Activated naive CD4-positive, alpha-beta T cell treated with anti-CD3 and anti-CD28 coated beads, Interleukin-2, amount 10 ng/mL, durations not matched to agents 7 days and 5 days (primary cell): ENCODE data around the gene DRC7.
A peak's percentile ranks its signal among the peaks of the same experiment; 100 is the strongest.

ENCODE experiments used
- CTCF ChIA-PET: fragments of 350-600 bp; sonication (Branson Sonifier 250); formaldehyde crosslinking; loops from one replicate; lab custom pipeline; 2021; ENCODE audit warnings: antibody characterized with exemption; lab: Charles Lee
- DNase-seq: peaks from one replicate; pipeline ENCODE4 v3.0.0-alpha.2; 2020
- H3K27ac Mint-ChIP-seq: one replicate; pipeline ENCODE4 v1.8.0; 2021; ENCODE audit warnings: mild to moderate bottlenecking, moderate library complexity, mixed read lengths
- H3K27me3 Mint-ChIP-seq: one replicate; pipeline ENCODE4 v1.8.0; 2021; ENCODE audit warnings: mild to moderate bottlenecking, mixed read lengths
- H3K36me3 Mint-ChIP-seq: one replicate; pipeline ENCODE4 v1.8.0; 2021; ENCODE audit warnings: mixed read lengths
- H3K4me1 Mint-ChIP-seq: one replicate; pipeline ENCODE4 v1.8.0; 2021; ENCODE audit warnings: mixed read lengths
- H3K4me3 Mint-ChIP-seq: one replicate; pipeline ENCODE4 v1.8.0; 2021; ENCODE audit warnings: mild to moderate bottlenecking, moderate library complexity, mixed read lengths
- H3K9me3 Mint-ChIP-seq: one replicate; pipeline ENCODE4 v1.8.0; 2021; ENCODE audit warnings: mixed read lengths

The DRC7 gene

DNA sequence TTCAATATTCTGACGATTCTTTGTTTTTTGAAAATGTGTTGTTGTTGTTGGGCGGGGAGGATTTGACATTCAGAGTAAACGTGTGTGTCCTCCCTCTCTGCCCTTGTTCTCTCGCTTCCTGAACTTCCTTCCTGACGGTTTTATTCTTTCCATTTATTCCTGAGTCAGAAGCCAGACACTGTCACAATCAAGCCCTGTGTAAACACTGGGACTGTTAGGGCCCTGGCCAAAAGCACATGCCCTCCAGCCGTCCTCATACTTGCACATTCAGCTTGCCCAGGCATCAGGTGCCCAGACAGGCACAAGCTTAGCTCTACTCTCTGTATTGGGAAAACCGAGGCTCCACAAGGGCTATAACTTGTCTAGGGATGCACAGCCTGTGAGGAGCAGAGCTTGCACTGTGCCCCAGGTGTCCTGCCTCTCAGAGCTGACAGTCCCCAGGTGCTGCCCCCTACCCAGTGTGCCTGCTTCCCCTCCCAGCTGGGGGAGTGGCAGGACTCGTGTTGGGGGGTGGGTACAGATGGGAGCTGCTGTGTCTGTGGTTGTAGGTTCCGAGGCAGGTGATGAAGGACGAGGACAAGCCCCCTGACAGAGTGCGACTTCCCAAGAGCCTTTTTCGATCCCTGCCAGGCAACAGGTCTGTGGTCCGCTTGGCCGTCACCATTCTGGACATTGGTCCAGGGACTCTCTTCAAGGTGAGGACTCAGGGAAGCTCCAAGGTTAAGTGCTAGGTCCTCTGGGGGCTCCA lies 16.8 kb upstream of the DRC7 start:
- CTCF ChIA-PET: no interaction called here

DNA sequence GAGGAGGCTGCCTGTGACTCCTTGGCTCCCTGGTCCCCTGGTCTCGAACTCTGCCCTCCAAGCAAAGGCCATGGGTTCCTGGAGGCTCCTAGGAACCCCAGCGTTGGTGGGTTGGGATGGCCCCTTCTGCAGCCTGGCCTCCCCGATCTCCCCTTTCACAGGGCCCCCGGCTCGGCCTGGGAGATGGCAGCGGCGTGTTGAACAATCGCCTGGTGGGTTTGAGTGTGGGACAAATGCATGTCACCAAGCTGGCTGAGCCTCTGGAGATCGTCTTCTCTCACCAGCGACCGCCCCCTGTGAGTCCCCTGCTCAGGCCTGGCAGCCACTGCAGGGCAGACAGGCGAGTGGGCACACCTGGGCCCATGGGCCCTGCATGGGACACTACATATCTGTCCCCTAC lies 15.6 kb upstream of the DRC7 start:
- Mint-ChIP-seq H3K4me3 (no peak overlapping the region), H3K36me3 (no peaks in the 10 kb centered on the region), H3K27me3 (peaks cover 39% of the 10 kb centered on the region), H3K4me1 (peaks cover 9% of the 10 kb centered on the region), H3K9me3 (no peaks in the 10 kb centered on the region), H3K27ac (no peak overlapping the region)
- CTCF ChIA-PET: no interaction called here
- no peak for DNase-seq

More for the DNA sequence above, 16.8 kb upstream of the DRC7 start:
- H3K9me3 Mint-ChIP-seq: no peaks in the 10 kb centered on the region
- no peak overlapping the region for H3K27ac Mint-ChIP-seq
- no peaks in the 10 kb centered on the region for H3K36me3 Mint-ChIP-seq
- DNase-seq: no peak
- H3K4me1 Mint-ChIP-seq: peaks cover 9% of the 10 kb centered on the region
- H3K27me3 Mint-ChIP-seq: peaks cover 51% of the 10 kb centered on the region
- no peak overlapping the region for H3K4me3 Mint-ChIP-seq

DNA sequence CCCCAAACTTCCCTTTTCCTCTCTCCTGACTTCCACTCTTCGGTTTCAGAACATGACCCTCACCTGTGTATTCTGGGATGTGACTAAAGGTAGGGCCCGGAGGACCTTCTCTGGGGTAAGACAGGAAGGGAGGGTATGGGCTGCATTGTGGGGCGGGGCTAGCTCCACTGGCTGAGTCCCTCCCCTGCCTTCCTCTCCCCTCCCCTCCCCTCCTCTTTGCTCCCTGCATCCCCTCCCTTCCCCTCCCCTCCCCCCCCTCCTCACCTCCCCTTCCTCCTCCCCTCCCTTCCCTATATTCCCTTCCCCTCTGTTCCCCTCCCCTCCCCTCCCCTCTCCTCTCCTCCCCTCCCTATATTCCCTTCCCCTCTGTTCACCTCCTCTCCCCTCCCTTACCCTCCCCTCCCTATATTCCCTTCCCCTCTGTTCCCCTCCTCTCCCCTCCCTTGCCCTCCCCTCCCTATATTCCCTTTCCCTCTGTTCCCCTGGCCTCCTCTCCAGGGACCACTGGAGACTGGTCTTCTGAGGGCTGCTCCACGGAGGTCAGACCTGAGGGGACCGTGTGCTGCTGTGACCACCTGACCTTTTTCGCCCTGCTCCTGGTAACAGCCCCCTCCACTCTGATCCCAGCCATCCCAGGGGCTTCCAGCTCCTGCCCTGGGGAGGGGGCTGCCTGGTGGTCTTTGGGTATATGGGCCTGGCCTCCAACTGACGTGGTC lies 14.7 kb upstream of the DRC7 start:
- Mint-ChIP-seq H3K4me1 (peaks cover 9% of the 10 kb centered on the region), H3K36me3 (no peaks in the 10 kb centered on the region), H3K4me3 (no peak overlapping the region), H3K27me3 (peaks cover 34% of the 10 kb centered on the region), H3K9me3 (no peaks in the 10 kb centered on the region), H3K27ac (no peak overlapping the region)
- no peak for DNase-seq
- CTCF ChIA-PET: interaction anchor here (1.5 kb wide), 1 partner anchor 10 kb away, joined by 5 read pairs; no protein-coding TSS in a partner anchor

DNA sequence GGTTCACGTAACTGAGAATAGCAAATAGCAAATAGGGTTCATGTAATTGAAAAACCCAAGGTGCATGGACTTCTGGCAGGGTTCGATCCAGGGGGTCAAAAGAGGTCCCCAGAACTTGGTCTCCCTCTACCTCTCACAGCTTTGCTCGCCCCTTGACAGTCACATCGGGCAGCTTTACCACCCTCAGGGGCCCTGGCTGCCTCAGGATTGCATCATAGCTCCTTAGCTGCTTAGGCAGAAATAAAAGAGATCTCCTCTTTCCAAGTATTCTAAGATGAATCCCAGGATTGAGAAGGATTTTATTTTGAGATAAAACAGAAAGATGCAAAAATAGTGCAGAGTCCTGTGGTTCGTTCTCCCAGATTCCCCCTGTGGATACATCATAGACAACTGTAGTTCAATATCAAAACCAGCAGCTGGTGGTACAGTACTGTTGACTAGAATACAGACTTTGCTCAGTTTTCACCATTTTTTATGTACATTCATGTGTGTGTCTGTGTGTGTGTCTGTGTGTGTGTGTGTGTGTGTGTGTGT lies 13.7 kb upstream of the DRC7 start:
- Mint-ChIP-seq H3K27me3 (peaks cover 32% of the 10 kb centered on the region), H3K27ac (no peak overlapping the region), H3K36me3 (no peaks in the 10 kb centered on the region), H3K9me3 (no peaks in the 10 kb centered on the region), H3K4me1 (peaks cover 9% of the 10 kb centered on the region), H3K4me3 (no peak overlapping the region)
- DNase-seq: no peak
- CTCF ChIA-PET: interaction anchor here (1.4 to 1.5 kb wide), 2 partner anchors 9 to 104 kb away, joined by 4 to 5 read pairs; no protein-coding TSS in a partner anchor

DNA sequence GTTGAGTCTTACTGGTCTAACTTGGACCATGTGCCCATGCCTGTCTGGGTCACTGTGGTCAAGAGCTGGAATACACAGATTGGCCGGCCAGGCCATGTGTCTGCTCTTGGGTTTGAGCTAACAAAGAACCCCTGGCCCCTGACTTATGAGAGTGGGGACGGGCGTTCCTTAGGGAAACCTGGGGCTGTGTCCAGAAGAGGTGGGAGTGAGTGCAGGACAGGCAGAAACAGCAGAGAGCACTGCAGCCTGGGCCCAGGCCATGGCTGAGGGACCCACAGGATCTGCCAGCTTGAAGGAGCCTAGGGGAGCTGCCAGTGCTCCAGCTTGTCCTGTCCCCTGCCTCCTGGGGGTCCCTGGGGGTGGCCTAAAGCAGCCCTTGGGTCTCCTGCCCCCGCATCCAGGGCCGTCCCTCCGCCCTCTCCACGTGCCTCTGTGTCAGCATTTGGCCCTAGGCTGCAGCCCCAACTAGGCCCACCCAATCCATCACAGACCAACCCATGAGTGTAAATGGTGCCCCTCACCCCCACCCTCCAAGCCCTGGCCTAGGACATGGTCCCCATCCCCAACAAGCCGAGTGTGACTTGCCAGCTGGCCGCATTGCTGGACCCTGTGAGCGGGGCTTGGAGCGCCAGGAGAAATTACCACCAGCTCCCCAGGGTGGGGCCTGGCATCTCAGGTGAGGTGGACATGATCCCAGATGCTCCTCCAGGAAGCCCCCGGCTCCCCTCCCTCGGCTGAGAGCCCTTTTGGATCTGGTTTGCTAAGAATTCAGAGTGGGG lies 12.5 kb upstream of the DRC7 start:
- DNase-seq: no peak
- Mint-ChIP-seq H3K27ac (no peak overlapping the region), H3K36me3 (no peaks in the 10 kb centered on the region), H3K27me3 (peaks cover 27% of the 10 kb centered on the region), H3K4me1 (peaks cover 9% of the 10 kb centered on the region), H3K9me3 (no peaks in the 10 kb centered on the region), H3K4me3 (no peak overlapping the region)
- CTCF ChIA-PET: interaction anchor here (1.4 kb wide), 1 partner anchor 105 kb away, joined by 4 read pairs; no protein-coding TSS in a partner anchor

DNA sequence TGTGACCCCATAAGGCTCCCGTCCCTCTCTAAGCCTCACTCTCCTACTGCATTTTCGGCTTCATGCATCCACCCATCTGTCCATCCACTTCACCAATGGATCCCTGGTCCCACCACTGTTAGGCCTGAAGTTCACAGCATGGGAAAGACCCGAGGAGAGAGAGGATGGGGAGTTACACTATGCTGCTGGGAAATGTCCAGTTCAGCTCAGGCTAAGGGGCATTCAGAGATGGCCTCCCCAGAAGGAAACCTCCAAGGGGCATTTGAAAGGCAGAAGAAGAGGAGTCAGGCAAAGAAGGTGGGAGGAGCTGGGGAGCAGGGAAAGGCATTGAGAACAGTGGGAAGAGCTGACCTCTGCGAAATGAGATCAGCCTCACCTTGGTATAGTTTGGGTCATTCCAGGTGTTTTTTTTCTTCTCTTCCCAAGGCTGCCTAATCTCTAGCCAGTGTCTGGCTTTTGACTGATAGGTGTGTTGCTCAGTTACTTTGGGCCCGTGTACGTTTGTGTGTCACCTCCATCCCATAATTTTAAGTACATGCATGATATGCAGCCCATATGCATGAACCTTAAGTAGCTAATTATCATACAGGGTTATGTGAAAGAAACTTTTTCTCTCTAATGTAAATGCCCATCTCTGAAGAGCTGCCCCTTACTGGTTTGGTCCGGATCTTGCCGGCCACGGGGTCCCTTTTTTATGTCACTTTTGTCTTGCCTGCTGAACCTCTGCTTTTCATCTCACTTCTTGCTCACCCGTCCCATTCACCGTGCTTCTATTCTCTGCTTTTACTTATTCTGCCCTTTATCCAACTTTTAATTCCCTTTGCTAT lies 11.6 kb upstream of the DRC7 start:
- DNase-seq: no peak
- peaks cover 12% of the 10 kb centered on the region for H3K4me1 Mint-ChIP-seq
- no peak overlapping the region for H3K4me3 Mint-ChIP-seq
- H3K27me3 Mint-ChIP-seq: peaks cover 21% of the 10 kb centered on the region
- H3K27ac Mint-ChIP-seq: no peak overlapping the region
- H3K9me3 Mint-ChIP-seq: no peaks in the 10 kb centered on the region
- CTCF ChIA-PET: no interaction called here
- H3K36me3 Mint-ChIP-seq: no peaks in the 10 kb centered on the region

DNA sequence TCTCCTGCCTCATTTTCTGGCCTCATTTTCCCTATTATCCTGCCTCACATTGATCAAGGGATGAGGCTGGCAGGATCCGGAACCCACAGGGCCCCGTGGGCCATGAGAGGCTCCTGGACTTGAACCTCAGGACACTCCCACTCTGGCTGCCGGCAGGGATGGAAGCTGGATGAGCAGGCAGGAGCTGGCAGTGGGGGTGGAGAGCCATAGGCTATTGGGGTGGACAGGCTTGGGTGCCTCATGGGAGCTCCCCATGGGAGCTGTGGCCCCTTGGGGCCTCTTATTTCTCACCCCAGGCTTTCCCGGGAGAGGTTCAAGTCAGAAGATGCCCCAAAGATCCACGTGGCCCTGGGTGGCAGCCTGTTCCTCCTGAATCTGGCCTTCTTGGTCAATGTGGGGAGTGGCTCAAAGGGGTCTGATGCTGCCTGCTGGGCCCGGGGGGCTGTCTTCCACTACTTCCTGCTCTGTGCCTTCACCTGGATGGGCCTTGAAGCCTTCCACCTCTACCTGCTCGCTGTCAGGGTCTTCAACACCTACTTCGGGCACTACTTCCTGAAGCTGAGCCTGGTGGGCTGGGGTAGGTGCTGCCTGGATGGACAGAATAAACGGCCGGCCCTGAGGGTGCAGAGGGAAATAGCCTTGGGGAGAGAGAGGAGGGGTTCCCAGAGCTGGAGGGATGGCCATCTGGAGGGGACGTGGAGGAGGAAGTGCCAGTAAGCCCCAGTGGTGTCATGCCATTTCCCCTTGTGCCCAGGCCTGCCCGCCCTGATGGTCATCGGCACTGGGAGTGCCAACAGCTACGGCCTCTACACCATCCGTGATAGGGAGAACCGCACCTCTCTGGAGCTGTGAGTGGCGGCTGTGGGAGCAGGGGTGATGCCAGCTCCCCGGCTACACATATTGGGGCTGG lies 10.7 kb upstream of the DRC7 start:
- Mint-ChIP-seq H3K9me3 (no peaks in the 10 kb centered on the region), H3K4me1 (peaks cover 17% of the 10 kb centered on the region), H3K36me3 (no peaks in the 10 kb centered on the region), H3K4me3 (no peak overlapping the region), H3K27me3 (peaks cover 16% of the 10 kb centered on the region), H3K27ac (no peak overlapping the region)
- no peak for DNase-seq
- CTCF ChIA-PET: no interaction called here

DNA sequence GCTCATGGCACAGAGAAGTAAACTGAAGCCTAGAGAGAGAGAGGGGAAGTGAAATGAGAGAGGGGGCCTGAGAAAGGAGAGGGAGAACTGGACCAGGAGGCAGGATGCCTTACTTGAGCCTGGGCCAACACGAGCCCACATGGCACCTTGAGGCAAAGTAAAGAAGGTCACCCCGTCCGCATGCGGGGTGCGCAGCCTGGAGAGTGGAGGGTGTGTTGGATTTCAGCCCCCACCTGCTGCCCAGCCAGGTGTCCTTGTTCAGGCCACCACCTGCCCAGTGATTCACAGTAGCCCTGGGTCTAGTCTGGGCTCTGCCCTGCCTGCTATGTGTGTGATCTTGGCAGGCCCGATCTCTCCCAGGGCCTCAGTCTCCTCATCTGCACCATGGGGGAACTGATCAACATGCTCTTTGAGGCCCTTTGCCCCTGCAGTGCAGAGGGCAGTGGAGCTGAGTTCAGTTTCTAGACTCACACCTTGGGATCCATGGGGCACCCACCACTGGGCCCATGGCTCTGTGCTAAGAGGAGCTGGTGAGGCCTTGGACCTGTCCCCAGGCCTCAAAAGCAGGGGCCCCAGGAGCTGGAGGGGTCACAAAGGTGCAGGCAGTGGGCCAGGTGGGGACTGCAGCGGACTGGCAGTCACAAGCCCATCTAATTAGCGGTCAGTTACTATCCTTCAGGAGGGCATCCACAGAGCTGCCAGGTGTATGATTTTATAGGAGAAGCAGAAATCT lies 9.8 kb upstream of the DRC7 start:
- Mint-ChIP-seq H3K36me3 (no peaks in the 10 kb centered on the region), H3K27me3 (peaks cover 13% of the 10 kb centered on the region), H3K4me3 (no peak overlapping the region), H3K27ac (no peak overlapping the region), H3K9me3 (no peaks in the 10 kb centered on the region), H3K4me1 (peaks cover 21% of the 10 kb centered on the region)
- CTCF ChIA-PET: interaction anchor here (0.8 kb wide), 1 partner anchor 94 kb away, joined by 5 read pairs; no protein-coding TSS in a partner anchor
- no peak for DNase-seq

DNA sequence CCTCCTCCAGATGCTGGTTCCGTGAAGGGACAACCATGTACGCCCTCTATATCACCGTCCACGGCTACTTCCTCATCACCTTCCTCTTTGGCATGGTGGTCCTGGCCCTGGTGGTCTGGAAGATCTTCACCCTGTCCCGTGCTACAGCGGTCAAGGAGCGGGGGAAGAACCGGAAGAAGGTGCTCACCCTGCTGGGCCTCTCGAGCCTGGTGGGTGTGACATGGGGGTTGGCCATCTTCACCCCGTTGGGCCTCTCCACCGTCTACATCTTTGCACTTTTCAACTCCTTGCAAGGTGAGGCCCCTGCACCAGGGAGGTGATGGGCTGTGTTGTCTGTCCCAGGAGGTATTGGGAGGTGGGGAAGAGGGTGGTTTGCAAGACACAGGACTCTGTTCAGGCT lies 9.0 kb upstream of the DRC7 start:
- DNase-seq: no peak
- no peak overlapping the region for H3K27ac Mint-ChIP-seq
- CTCF ChIA-PET: interaction anchor here (0.8 kb wide), 1 partner anchor 95 kb away, joined by 5 read pairs; no protein-coding TSS in a partner anchor

DNA sequence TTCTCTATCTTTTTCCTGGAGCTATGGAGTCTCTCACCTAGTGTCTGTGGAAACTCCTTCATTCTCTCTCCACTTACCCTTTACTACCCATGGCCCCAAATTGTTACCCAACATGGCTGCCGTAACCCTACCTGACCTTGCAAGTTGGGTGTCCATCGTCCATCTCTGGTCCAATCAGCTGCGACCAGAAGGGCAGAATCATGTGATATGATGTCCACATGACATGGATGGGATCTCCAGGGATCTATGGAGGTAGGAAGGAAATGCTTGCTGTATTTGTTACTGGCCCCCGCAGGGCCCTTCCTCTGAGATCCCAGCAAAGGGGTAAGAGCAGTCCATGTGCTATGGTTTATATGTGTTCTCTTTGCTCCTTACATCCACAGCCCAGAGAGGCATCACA lies 8.0 kb upstream of the DRC7 start:
- Mint-ChIP-seq H3K36me3 (no peaks in the 10 kb centered on the region), H3K4me3 (no peak overlapping the region), H3K27me3 (peaks cover 18% of the 10 kb centered on the region), H3K27ac (no peak overlapping the region), H3K9me3 (no peaks in the 10 kb centered on the region), H3K4me1 (peaks cover 34% of the 10 kb centered on the region)
- no peak for DNase-seq
- CTCF ChIA-PET: no interaction called here

More for the DNA sequence above, 9.0 kb upstream of the DRC7 start:
- no peak overlapping the region for H3K4me3 Mint-ChIP-seq
- peaks cover 25% of the 10 kb centered on the region for H3K4me1 Mint-ChIP-seq
- H3K9me3 Mint-ChIP-seq: no peaks in the 10 kb centered on the region
- peaks cover 9% of the 10 kb centered on the region for H3K27me3 Mint-ChIP-seq
- H3K36me3 Mint-ChIP-seq: no peaks in the 10 kb centered on the region

DNA sequence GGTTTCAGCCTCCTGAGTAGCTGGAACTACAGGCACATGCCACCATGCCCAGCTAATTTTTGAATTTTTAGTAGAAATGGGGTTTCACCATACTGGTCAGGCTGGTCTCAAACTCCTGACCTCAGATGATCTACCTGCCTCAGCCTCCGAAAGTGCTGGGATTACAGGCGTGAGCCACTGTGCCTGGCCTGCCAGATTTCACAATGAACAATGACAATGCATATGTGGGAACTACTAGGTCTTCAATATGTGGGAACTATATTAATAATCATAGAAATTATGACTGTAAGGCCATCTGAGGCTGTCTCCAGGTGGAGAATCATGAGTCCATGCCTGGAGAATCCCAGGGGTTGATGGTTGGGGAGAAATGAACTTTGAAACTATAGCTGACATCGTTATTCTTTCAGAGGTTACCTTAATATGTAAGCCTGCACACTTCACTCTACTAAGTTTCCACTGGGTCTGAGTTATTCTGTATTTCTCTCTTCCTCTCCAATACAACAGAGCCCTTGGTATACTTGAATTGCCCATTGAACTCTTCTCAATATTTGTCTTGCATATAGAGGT lies 7.2 kb upstream of the DRC7 start:
- Mint-ChIP-seq H3K9me3 (no peaks in the 10 kb centered on the region), H3K4me1 (peaks cover 38% of the 10 kb centered on the region), H3K36me3 (no peaks in the 10 kb centered on the region), H3K27me3 (peaks cover 21% of the 10 kb centered on the region), H3K4me3 (no peak overlapping the region), H3K27ac (no peak overlapping the region)
- DNase-seq: no peak
- CTCF ChIA-PET: no interaction called here

DNA sequence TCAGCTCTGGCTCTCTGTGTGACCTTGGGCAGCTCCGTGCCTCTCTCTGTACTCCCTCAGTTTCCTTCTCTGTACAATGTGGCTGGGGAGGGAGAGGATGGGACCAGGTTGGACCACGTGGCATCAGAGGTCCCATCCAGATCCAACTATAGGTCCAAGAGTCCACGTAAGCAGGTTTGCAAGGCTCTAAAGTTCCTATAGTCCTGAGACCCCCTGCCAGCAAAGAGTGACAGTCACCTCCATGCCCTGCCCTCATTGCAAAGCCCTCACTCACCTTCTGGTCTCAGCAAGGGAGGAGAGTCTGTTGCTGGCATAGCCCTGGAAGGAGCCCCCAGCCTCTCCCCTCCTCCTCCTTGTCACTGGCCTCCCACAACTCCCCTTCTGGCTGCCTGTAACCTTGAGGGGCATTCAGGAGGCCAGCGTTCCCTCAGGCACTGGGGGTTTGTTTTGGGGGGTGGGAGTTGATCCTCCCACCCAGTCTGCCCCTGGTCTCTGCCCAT lies 6.1 kb upstream of the DRC7 start:
- H3K36me3 Mint-ChIP-seq: no peaks in the 10 kb centered on the region
- peaks cover 38% of the 10 kb centered on the region for H3K4me1 Mint-ChIP-seq
- H3K27me3 Mint-ChIP-seq: peaks cover 26% of the 10 kb centered on the region
- CTCF ChIA-PET: no interaction called here
- H3K9me3 Mint-ChIP-seq: no peaks in the 10 kb centered on the region
- peak overlapping the region; percentile 12 for H3K27ac Mint-ChIP-seq
- H3K4me3 Mint-ChIP-seq: no peak overlapping the region
- no peak for DNase-seq
